HepG2 (cell line): ENCODE results near the gene C10orf90.

Source experiments
- EP300 ChIP-seq, 3 experiments: sonication (generic) in 1 of 3; formaldehyde crosslinking in 1 of 3; IDR thresholded peaks; 2 replicates each; pipeline versions ENCODE4 v1.5.1 to v1.6.1; 2011 to 2020; ENCODE audit warnings: low read depth in 2 of 3, low read length in 2 of 3, borderline replicate concordance in 1 of 3, improper control_type of control experiment in 1 of 3, mild to moderate bottlenecking in 1 of 3, missing genetic modification reagents in 1 of 3, moderate library complexity in 1 of 3
- HOXA5 ChIP-seq: sonication (generic); formaldehyde crosslinking; IDR thresholded peaks from 2 replicates; pipeline ENCODE4 v1.4.0; 2020; ENCODE audit warnings: missing genetic modification reagents
- POLR2AphosphoS5 ChIP-seq: IDR thresholded peaks from 2 replicates; pipeline ENCODE4 v1.6.1; 2012; ENCODE audit warnings: low read depth, low read length
- WIZ ChIP-seq: sonication (generic); formaldehyde crosslinking; IDR thresholded peaks from 2 replicates; pipeline ENCODE4 v1.5.1; 2020; ENCODE audit warnings: mild to moderate bottlenecking, missing genetic modification reagents
- ZFP41 ChIP-seq: sonication (generic); formaldehyde crosslinking; IDR thresholded peaks from 2 replicates; pipeline ENCODE4 v1.4.0; 2020; ENCODE audit warnings: mild to moderate bottlenecking, missing genetic modification reagents, borderline replicate concordance
- ZNF614 ChIP-seq: IDR thresholded peaks from 2 replicates; pipeline ENCODE4 v1.6.1; 2018; ENCODE audit warnings: missing biosample characterization, missing genetic modification reagents, inconsistent platforms, borderline replicate concordance
- TF ChIP-seq, protein P1 (sequence below): sonication (generic); formaldehyde crosslinking; IDR thresholded peaks from 2 replicates; pipeline ENCODE4 v1.8.0; 2022; ENCODE audit warnings: mild to moderate bottlenecking, missing genetic modification reagents, borderline replicate concordance
- TF ChIP-seq, protein P2 (sequence below): sonication (generic); formaldehyde crosslinking; IDR thresholded peaks from 2 replicates; pipeline ENCODE4 v1.5.0; 2020; ENCODE audit warnings: mild to moderate bottlenecking, missing genetic modification reagents, moderate library complexity
- TF ChIP-seq, protein P3 (sequence below): conservative IDR thresholded peaks from 2 replicates; pipeline ENCODE4 v1.6.1; 2018; ENCODE audit warnings: missing genetic modification reagents
- TF ChIP-seq, protein P4 (sequence below): sonication (generic); formaldehyde crosslinking; IDR thresholded peaks from 2 replicates; pipeline ENCODE4 v1.5.1; 2020; ENCODE audit warnings: mild to moderate bottlenecking, missing genetic modification reagents, moderate library complexity
- TF ChIP-seq, protein P5 (sequence below): sonication (generic); formaldehyde crosslinking; IDR thresholded peaks from one replicate; pipeline ENCODE4 v1.5.1; 2020; ENCODE audit warnings: mild to moderate bottlenecking, missing genetic modification reagents; ENCODE audit errors: not compliant biosample characterization

DNA sequence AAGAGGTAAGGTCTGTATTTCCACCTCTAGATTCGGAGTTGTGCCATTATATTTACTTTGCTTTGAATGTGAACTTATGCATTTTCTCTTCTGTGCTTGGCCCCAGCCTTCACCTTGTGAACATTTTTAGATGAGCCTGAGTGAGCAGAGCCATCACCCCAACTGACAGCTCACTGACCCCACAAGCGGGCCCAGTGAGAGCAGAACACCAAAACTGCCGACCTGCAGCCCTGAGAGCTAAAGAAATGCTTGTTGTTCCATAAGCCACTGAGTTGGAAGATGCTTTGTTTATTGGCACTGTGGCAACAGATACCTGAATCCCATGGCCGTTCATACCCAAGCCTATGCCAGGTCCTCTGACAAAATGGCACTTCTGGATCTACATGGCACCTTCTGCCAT lies 37.8 kb downstream of the C10orf90 start:
- TF ChIP-seq, protein P1, sequence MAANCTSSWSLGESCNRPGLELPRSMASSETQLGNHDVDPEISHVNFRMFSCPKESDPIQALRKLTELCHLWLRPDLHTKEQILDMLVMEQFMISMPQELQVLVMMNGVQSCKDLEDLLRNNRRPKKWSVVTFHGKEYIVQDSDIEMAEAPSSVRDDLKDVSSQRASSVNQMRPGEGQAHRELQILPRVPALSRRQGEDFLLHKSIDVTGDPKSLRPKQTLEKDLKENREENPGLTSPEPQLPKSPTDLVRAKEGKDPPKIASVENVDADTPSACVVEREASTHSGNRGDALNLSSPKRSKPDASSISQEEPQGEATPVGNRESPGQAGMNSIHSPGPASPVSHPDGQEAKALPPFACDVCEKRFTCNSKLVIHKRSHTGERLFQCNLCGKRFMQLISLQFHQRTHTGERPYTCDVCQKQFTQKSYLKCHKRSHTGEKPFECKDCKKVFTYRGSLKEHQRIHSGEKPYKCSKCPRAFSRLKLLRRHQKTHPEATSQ (CRISPR knock-in tag), result no peak
- TF ChIP-seq ZNF614 (CRISPR knock-in tag) (no peak), WIZ (CRISPR knock-in tag) (no peak), EP300 (IDR thresholded peaks at IDR 0.05; ENCODE audit: low read depth in 2 of 2, low read length in 2 of 2) (no peak), EP300 (CRISPR knock-in tag; IDR thresholded peaks at IDR 0.05; ENCODE audit: borderline replicate concordance) (no peak), POLR2AphosphoS5 (no peak), ZFP41 (CRISPR knock-in tag) (no peak), HOXA5 (no peak)
- TF ChIP-seq, protein P2, sequence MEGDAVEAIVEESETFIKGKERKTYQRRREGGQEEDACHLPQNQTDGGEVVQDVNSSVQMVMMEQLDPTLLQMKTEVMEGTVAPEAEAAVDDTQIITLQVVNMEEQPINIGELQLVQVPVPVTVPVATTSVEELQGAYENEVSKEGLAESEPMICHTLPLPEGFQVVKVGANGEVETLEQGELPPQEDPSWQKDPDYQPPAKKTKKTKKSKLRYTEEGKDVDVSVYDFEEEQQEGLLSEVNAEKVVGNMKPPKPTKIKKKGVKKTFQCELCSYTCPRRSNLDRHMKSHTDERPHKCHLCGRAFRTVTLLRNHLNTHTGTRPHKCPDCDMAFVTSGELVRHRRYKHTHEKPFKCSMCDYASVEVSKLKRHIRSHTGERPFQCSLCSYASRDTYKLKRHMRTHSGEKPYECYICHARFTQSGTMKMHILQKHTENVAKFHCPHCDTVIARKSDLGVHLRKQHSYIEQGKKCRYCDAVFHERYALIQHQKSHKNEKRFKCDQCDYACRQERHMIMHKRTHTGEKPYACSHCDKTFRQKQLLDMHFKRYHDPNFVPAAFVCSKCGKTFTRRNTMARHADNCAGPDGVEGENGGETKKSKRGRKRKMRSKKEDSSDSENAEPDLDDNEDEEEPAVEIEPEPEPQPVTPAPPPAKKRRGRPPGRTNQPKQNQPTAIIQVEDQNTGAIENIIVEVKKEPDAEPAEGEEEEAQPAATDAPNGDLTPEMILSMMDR, result no peak
- TF ChIP-seq, protein P3, sequence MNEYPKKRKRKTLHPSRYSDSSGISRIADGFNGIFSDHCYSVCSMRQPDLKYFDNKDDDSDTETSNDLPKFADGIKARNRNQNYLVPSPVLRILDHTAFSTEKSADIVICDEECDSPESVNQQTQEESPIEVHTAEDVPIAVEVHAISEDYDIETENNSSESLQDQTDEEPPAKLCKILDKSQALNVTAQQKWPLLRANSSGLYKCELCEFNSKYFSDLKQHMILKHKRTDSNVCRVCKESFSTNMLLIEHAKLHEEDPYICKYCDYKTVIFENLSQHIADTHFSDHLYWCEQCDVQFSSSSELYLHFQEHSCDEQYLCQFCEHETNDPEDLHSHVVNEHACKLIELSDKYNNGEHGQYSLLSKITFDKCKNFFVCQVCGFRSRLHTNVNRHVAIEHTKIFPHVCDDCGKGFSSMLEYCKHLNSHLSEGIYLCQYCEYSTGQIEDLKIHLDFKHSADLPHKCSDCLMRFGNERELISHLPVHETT (CRISPR knock-in tag), result no peak
- TF ChIP-seq, protein P4, sequence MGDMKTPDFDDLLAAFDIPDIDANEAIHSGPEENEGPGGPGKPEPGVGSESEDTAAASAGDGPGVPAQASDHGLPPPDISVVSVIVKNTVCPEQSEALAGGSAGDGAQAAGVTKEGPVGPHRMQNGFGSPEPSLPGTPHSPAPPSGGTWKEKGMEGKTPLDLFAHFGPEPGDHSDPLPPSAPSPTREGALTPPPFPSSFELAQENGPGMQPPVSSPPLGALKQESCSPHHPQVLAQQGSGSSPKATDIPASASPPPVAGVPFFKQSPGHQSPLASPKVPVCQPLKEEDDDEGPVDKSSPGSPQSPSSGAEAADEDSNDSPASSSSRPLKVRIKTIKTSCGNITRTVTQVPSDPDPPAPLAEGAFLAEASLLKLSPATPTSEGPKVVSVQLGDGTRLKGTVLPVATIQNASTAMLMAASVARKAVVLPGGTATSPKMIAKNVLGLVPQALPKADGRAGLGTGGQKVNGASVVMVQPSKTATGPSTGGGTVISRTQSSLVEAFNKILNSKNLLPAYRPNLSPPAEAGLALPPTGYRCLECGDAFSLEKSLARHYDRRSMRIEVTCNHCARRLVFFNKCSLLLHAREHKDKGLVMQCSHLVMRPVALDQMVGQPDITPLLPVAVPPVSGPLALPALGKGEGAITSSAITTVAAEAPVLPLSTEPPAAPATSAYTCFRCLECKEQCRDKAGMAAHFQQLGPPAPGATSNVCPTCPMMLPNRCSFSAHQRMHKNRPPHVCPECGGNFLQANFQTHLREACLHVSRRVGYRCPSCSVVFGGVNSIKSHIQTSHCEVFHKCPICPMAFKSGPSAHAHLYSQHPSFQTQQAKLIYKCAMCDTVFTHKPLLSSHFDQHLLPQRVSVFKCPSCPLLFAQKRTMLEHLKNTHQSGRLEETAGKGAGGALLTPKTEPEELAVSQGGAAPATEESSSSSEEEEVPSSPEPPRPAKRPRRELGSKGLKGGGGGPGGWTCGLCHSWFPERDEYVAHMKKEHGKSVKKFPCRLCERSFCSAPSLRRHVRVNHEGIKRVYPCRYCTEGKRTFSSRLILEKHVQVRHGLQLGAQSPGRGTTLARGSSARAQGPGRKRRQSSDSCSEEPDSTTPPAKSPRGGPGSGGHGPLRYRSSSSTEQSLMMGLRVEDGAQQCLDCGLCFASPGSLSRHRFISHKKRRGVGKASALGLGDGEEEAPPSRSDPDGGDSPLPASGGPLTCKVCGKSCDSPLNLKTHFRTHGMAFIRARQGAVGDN (CRISPR knock-in tag), result no peak
- TF ChIP-seq, protein P5, sequence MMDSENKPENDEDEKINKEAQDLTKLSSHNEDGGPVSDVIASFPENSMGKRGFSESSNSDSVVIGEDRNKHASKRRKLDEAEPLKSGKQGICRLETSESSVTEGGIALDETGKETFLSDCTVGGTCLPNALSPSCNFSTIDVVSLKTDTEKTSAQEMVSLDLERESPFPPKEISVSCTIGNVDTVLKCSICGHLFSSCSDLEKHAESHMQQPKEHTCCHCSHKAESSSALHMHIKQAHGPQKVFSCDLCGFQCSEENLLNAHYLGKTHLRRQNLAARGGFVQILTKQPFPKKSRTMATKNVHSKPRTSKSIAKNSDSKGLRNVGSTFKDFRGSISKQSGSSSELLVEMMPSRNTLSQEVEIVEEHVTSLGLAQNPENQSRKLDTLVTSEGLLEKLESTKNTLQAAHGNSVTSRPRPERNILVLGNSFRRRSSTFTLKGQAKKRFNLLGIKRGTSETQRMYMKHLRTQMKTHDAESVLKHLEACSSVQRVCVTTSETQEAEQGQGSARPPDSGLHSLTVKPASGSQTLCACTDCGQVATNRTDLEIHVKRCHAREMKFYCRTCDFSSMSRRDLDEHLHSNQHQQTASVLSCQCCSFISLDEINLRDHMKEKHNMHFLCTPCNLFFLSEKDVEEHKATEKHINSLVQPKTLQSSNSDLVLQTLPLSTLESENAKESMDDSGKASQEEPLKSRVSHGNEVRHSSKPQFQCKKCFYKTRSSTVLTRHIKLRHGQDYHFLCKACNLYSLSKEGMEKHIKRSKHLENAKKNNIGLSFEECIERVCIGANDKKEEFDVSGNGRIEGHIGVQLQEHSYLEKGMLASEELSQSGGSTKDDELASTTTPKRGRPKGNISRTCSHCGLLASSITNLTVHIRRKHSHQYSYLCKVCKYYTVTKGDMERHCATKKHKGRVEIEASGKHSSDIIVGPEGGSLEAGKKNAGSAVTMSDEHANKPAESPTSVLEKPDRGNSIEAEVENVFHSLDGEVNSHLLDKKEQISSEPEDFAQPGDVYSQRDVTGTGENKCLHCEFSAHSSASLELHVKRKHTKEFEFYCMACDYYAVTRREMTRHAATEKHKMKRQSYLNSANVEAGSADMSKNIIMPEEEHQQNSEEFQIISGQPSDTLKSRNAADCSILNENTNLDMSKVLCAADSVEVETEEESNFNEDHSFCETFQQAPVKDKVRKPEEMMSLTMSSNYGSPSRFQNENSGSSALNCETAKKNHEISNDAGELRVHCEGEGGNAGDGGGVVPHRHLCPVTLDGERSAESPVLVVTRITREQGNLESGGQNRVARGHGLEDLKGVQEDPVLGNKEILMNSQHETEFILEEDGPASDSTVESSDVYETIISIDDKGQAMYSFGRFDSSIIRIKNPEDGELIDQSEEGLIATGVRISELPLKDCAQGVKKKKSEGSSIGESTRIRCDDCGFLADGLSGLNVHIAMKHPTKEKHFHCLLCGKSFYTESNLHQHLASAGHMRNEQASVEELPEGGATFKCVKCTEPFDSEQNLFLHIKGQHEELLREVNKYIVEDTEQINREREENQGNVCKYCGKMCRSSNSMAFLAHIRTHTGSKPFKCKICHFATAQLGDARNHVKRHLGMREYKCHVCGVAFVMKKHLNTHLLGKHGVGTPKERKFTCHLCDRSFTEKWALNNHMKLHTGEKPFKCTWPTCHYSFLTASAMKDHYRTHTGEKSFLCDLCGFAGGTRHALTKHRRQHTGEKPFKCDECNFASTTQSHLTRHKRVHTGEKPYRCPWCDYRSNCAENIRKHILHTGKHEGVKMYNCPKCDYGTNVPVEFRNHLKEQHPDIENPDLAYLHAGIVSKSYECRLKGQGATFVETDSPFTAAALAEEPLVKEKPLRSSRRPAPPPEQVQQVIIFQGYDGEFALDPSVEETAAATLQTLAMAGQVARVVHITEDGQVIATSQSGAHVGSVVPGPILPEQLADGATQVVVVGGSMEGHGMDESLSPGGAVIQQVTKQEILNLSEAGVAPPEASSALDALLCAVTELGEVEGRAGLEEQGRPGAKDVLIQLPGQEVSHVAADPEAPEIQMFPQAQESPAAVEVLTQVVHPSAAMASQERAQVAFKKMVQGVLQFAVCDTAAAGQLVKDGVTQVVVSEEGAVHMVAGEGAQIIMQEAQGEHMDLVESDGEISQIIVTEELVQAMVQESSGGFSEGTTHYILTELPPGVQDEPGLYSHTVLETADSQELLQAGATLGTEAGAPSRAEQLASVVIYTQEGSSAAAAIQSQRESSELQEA (CRISPR knock-in tag), result no peak
